PFSK-1 (cell line): ENCODE results near the gene RNF112.

Experiments used
- FOXP2 ChIP-seq: optimal IDR thresholded peaks from 2 replicates; pipeline ENCODE3; 2011; ENCODE audit warnings: borderline replicate concordance, control low read depth, inconsistent platforms; ENCODE audit not compliant: insufficient read depth; ENCODE audit errors: extremely low read length, extremely low read depth
- POLR2AphosphoS5 ChIP-seq: IDR thresholded peaks from 2 replicates; pipeline ENCODE4 v1.6.1; 2012; ENCODE audit warnings: low read depth, mild to moderate bottlenecking, control low read depth, low read length, moderate library complexity
- SIN3A ChIP-seq: IDR thresholded peaks from 2 replicates; pipeline ENCODE4 v1.6.1; 2012; ENCODE audit warnings: mild to moderate bottlenecking, low read length, moderate library complexity, borderline replicate concordance; ENCODE audit not compliant: insufficient read depth
- TAF1 ChIP-seq: IDR thresholded peaks from 2 replicates; pipeline ENCODE4 v1.6.1; 2012; ENCODE audit warnings: low read length, control low read depth, borderline replicate concordance; ENCODE audit not compliant: insufficient read depth
- TF ChIP-seq, protein P1 (sequence below), 2 experiments: IDR thresholded peaks; 2 replicates each; pipeline versions ENCODE4 v1.6.1 to v1.8.0; 2011 to 2012; ENCODE audit warnings: low read depth in 2 of 2, low read length in 2 of 2, control low read depth in 1 of 2, inconsistent platforms in 1 of 2, mild to moderate bottlenecking in 1 of 2, moderate library complexity in 1 of 2; ENCODE audit not compliant: insufficient read depth in 1 of 2

DNA sequence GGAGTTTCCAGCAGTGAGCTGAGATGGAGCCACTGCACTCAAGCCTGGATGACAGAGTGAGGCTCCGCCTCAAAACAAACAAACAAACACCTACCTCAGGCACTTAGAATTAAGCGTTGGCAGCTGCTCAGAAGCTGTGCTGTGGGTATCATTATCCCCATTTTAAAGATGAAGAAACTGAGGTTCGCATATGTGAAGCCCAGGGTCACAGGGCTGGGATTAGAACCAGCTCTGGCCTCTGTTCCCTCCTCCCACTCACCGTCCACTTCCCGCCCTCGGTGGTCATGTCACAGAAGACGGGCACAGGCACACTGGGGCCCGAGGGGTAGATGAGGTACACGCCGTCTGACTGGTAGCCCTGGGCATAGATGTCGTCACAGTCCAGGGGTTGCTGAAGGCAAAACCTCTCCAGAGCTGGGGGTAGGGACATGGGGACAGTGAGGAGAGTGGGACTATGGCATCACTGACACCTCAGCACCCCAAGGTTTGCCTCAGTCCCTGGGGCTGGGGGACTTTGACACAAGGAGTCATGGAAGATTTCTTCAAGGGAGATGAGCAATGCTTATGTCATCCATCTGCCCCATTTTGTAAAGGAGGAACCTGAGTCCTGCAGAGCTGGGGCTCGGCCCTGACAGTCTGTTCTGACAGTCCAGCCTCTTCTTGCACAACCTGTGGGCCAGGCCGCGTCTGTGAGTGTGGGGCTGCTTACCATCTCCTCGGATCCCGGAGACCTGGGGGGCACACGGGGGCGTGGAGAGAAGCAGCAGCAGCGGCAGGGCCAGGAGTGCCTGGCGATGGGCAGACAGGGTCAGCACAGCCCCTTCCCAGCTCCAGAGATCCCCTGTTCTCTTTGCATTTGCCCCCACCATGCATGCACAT is 24.7 kb upstream of the RNF112 start:
- TF ChIP-seq SIN3A (no peak), POLR2AphosphoS5 (no peak; the same call in 1 of the 2 replicates), TAF1 (no peak), FOXP2 (no peak)
- TF ChIP-seq, protein P1, sequence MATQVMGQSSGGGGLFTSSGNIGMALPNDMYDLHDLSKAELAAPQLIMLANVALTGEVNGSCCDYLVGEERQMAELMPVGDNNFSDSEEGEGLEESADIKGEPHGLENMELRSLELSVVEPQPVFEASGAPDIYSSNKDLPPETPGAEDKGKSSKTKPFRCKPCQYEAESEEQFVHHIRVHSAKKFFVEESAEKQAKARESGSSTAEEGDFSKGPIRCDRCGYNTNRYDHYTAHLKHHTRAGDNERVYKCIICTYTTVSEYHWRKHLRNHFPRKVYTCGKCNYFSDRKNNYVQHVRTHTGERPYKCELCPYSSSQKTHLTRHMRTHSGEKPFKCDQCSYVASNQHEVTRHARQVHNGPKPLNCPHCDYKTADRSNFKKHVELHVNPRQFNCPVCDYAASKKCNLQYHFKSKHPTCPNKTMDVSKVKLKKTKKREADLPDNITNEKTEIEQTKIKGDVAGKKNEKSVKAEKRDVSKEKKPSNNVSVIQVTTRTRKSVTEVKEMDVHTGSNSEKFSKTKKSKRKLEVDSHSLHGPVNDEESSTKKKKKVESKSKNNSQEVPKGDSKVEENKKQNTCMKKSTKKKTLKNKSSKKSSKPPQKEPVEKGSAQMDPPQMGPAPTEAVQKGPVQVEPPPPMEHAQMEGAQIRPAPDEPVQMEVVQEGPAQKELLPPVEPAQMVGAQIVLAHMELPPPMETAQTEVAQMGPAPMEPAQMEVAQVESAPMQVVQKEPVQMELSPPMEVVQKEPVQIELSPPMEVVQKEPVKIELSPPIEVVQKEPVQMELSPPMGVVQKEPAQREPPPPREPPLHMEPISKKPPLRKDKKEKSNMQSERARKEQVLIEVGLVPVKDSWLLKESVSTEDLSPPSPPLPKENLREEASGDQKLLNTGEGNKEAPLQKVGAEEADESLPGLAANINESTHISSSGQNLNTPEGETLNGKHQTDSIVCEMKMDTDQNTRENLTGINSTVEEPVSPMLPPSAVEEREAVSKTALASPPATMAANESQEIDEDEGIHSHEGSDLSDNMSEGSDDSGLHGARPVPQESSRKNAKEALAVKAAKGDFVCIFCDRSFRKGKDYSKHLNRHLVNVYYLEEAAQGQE (IDR thresholded peaks at IDR 0.05; ENCODE audit: insufficient read depth in 1 of 2, low read depth in 2 of 2, low read length in 2 of 2): no peak
